Upper lobe of right lung (tissue), 1 donor: ENCODE results near the gene FGGY. TPM values are rescaled to one million over a fixed set of nuclear protein-coding genes. Genes with fewer than 3 reads are reported as not detected.
"Not testable (repeated sequence)": the region's sequence is repeated elsewhere in the genome, so short reads cannot be mapped to it uniquely, and the experiment has no call there.

Source experiments
- ATAC-seq: fragments of 200-7000 bp; cut with Tn5 transposase; one replicate; pipeline ENCODE4 v1.9.1; 2020; ENCODE audit warnings: mild to moderate bottlenecking, moderate library complexity
- DNase-seq: peaks from one replicate; pipeline ENCODE4 v3.0.0-alpha.2; 2020
- H3K27ac ChIP-seq: fragments of 200-600 bp; one replicate; pipeline ENCODE4 v1.8.0; 2022
- H3K27me3 ChIP-seq: fragments of 200-600 bp; one replicate; pipeline ENCODE4 v1.8.0; 2022; ENCODE audit warnings: mild to moderate bottlenecking
- H3K36me3 ChIP-seq: fragments of 200-600 bp; one replicate; pipeline ENCODE4 v1.8.0; 2022
- H3K4me1 ChIP-seq: fragments of 200-600 bp; one replicate; pipeline ENCODE4 v1.8.0; 2022
- H3K4me3 ChIP-seq: fragments of 200-600 bp; one replicate; pipeline ENCODE4 v1.8.0; 2022; ENCODE audit warnings: mild to moderate bottlenecking
- H3K9me3 ChIP-seq: fragments of 200-600 bp; one replicate; pipeline ENCODE4 v1.8.0; 2022
- CTCF ChIP-seq: fragments of 200-600 bp; IDR thresholded peaks from one replicate; pipeline ENCODE4 v1.8.0; 2022; ENCODE audit warnings: antibody characterized with exemption
- intact Hi-C: fragments of 100-400 bp; cut with DNase I; formaldehyde crosslinking; loops from one replicate; pipeline ENCODE4 v1.11.0; 2022
- total RNA-seq: library from RNA; stranded (reverse); fragmentation: NEBNext Ultra II Directional; extraction: Animal tissue kit (Norgen Biotek cat#: 25700); gene quantifications from one replicate; pipeline ENCODE4 v1.2.1, GENCODE V29; 2021
- donor health status: DM: no; HTN: yes; CAD: no; lungs with severe emphysema.

FGGY gene
- total RNA-seq, 1 donor from 2014 or later: 39.2 TPM

GRCh38 chr1:59569198-59569597 is 272.3 kb downstream of the FGGY start:
- intact Hi-C loops: no loop called here
- no peak for DNase-seq
- Histone ChIP-seq H3K27ac (no peak overlapping the region), H3K36me3 (no peaks in the 10 kb centered on the region), H3K4me3 (no peak overlapping the region), H3K27me3 (no peaks in the 10 kb centered on the region), H3K9me3 (no peaks in the 10 kb centered on the region), H3K4me1 (peaks cover 19% of the 10 kb centered on the region)
- no peak for TF ChIP-seq CTCF
- ATAC-seq: no peak

- ATAC-seq: peak; percentile 87
- Histone ChIP-seq H3K36me3 (no peaks in the 10 kb centered on the region), H3K4me3 (no peak overlapping the region), H3K27ac (no peak overlapping the region), H3K27me3 (no peaks in the 10 kb centered on the region), H3K4me1 (peaks cover 19% of the 10 kb centered on the region), H3K9me3 (no peaks in the 10 kb centered on the region)
- intact Hi-C loops: no loop called here
- no peak for DNase-seq
- no peak for TF ChIP-seq CTCF
Observed at GRCh38 chr1:59570524-59570923, 273.6 kb downstream of the FGGY start.

- no peaks in the 10 kb centered on the region for H3K9me3 ChIP-seq
- H3K4me3 ChIP-seq: no peak overlapping the region
- no peak for ATAC-seq
- intact Hi-C loops: no loop called here
- H3K27me3 ChIP-seq: no peaks in the 10 kb centered on the region
- H3K36me3 ChIP-seq: no peaks in the 10 kb centered on the region
- H3K4me1 ChIP-seq: peaks cover 19% of the 10 kb centered on the region
- H3K27ac ChIP-seq: no peak overlapping the region
- DNase-seq: no peak
- no peak for TF ChIP-seq CTCF
Observed at GRCh38 chr1:59574085-59574484, 277.2 kb downstream of the FGGY start.

- no peak overlapping the region for H3K27ac ChIP-seq
- TF ChIP-seq CTCF: no peak
- H3K4me1 ChIP-seq: no peaks in the 10 kb centered on the region
- DNase-seq: no peak
- H3K36me3 ChIP-seq: no peaks in the 10 kb centered on the region
- ATAC-seq: no peak
- H3K27me3 ChIP-seq: no peaks in the 10 kb centered on the region
- no peak overlapping the region for H3K4me3 ChIP-seq
- intact Hi-C loops: no loop called here
- H3K9me3 ChIP-seq: no peaks in the 10 kb centered on the region
Observed at GRCh38 chr1:59577774-59578173, 280.9 kb downstream of the FGGY start.

GRCh38 chr1:59579222-59579621 is 282.3 kb downstream of the FGGY start:
- H3K27ac ChIP-seq: no peak overlapping the region
- H3K4me3 ChIP-seq: no peak overlapping the region
- H3K27me3 ChIP-seq: no peaks in the 10 kb centered on the region
- no peaks in the 10 kb centered on the region for H3K9me3 ChIP-seq
- no peaks in the 10 kb centered on the region for H3K4me1 ChIP-seq
- TF ChIP-seq CTCF: no peak
- ATAC-seq (no peak), DNase-seq (no peak)
- intact Hi-C loops: no loop called here
- no peaks in the 10 kb centered on the region for H3K36me3 ChIP-seq

- H3K27ac ChIP-seq: no peak overlapping the region
- ATAC-seq (peak; percentile 59), DNase-seq (no peak)
- no peaks in the 10 kb centered on the region for H3K36me3 ChIP-seq
- no peak overlapping the region for H3K4me3 ChIP-seq
- no peaks in the 10 kb centered on the region for H3K9me3 ChIP-seq
- TF ChIP-seq CTCF: no peak
- H3K27me3 ChIP-seq: no peaks in the 10 kb centered on the region
- intact Hi-C loops: no loop called here
- H3K4me1 ChIP-seq: no peaks in the 10 kb centered on the region
Observed at GRCh38 chr1:59580257-59580656, 283.4 kb downstream of the FGGY start.

GRCh38 chr1:59592410-59592809 is 295.5 kb downstream of the FGGY start:
- H3K4me1 ChIP-seq, H3K36me3 ChIP-seq, intact Hi-C loops, DNase-seq, H3K4me3 ChIP-seq, H3K27me3 ChIP-seq, ATAC-seq, H3K27ac ChIP-seq, H3K9me3 ChIP-seq: not testable (repeated sequence)
